22Rv1 (cell line): ENCODE measurements around the gene CDK11A.
"Not testable (repeated sequence)": the region's sequence is repeated elsewhere in the genome, so short reads cannot be mapped to it uniquely, and the experiment has no call there.

Experiments used
- H3K27ac ChIP-seq: fragments of 450-650 bp; 2 replicates; pipeline ENCODE4 v1.5.1; 2017
- ZFX ChIP-seq: fragments of 450-650 bp; IDR thresholded peaks from 2 replicates; pipeline ENCODE4 v1.6.1; 2017; ENCODE audit warnings: antibody characterized with exemption, borderline replicate concordance
- TF ChIP-seq, protein P1 (sequence below): fragments of 450-650 bp; IDR thresholded peaks from 2 replicates; pipeline ENCODE4 v1.5.1; 2017; ENCODE audit warnings: mild to moderate bottlenecking

CDK11A gene

DNA sequence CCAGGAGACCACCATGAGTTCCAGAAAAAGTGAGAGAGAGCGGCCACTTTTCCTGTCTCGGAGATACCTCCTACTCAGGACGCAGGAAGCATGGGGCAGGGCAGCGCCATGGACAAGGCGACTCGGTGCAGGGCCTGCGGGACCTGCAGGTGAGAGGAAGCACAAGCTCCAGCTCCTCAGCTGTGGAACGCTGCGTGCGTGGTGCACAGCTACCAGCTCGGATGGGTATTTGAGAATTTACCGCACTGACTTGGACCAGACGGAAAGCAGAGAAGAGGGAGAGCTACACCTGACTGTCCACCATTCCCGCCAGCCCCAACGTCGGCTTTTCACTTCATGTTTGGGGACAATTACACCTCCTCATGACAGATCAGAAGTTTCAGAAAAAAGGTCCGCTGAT lies 8.2 kb upstream of the CDK11A start:
- H3K27ac ChIP-seq, result no peak overlapping the region
- no peak for TF ChIP-seq ZFX
- TF ChIP-seq, protein P1, sequence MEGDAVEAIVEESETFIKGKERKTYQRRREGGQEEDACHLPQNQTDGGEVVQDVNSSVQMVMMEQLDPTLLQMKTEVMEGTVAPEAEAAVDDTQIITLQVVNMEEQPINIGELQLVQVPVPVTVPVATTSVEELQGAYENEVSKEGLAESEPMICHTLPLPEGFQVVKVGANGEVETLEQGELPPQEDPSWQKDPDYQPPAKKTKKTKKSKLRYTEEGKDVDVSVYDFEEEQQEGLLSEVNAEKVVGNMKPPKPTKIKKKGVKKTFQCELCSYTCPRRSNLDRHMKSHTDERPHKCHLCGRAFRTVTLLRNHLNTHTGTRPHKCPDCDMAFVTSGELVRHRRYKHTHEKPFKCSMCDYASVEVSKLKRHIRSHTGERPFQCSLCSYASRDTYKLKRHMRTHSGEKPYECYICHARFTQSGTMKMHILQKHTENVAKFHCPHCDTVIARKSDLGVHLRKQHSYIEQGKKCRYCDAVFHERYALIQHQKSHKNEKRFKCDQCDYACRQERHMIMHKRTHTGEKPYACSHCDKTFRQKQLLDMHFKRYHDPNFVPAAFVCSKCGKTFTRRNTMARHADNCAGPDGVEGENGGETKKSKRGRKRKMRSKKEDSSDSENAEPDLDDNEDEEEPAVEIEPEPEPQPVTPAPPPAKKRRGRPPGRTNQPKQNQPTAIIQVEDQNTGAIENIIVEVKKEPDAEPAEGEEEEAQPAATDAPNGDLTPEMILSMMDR, result no peak

DNA sequence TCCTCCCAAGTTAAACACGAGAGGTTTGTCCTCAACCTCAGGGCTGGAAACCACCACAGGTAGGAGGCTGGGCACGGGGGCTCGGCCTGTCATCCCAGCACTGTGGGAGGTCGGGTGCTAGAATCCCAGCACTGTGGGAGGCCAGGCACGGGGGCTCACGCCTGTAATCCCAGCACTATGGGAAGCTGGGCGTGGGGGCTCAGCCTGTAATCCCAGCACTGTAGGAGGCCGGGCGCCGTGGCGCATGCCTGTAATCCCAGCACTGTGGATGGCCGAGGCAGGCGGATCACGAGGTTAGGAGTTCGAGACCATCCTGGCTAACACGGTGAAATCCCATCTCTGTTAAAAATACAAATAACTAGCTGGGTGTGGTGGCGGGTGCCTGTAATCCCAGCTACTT lies 6.7 kb upstream of the CDK11A start:
- no peak overlapping the region for H3K27ac ChIP-seq
- no peak for TF ChIP-seq ZFX
- TF ChIP-seq, protein P1, result no peak

DNA sequence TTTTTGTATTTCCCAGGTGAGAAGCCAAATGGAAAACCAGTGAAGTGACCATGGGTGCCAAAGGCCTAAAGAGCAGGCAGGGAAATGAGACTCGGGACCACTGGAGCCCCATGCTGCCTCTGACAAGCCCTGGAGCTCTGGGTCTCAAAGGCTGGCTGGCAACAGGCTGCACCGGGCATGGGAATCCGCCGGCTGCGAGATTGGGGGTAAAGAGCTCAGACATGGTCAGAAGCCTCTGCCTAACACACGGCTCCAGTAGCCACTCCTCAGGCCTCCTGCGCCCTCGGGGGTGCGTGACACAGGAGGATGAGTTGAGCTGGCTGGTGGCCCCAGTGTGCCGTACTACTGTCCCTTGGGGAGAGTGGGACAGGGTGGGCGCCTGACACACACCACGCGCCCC lies 6.1 kb upstream of the CDK11A start:
- H3K27ac ChIP-seq, result not testable (repeated sequence)

DNA sequence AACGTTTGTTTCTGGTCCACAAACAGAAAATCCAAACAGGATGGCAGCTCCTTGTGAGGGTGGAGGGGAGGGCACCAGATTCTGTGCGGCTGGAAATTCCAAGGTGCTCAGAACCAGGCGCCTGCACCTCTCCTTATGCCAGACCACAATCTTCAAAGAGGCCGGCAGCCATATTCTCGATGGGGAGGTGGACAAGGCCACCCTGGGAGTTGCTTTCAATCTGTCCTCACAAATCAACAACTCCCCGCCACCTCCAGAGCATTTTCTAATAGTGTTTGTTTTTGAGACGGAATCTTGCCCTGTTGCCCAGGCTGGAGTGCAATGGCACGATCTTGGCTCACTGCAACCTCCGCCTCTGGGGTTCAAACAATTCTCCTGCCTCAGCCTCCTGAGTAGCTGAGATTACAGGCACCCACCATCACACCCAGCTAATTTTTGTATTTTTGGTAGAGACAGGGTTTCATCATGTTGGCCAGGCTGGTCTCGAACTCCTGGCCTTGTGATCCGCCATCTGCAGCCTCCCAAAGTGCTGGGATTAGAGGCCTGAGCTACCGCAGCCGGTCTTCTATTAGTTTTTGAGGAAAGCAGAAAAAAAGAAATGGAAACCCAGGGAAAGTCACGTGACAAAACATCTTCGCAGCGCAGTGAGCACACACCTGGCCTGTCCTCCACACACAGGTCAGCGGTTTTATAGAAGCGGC lies 5.1 kb upstream of the CDK11A start:
- not testable (repeated sequence) for H3K27ac ChIP-seq

DNA sequence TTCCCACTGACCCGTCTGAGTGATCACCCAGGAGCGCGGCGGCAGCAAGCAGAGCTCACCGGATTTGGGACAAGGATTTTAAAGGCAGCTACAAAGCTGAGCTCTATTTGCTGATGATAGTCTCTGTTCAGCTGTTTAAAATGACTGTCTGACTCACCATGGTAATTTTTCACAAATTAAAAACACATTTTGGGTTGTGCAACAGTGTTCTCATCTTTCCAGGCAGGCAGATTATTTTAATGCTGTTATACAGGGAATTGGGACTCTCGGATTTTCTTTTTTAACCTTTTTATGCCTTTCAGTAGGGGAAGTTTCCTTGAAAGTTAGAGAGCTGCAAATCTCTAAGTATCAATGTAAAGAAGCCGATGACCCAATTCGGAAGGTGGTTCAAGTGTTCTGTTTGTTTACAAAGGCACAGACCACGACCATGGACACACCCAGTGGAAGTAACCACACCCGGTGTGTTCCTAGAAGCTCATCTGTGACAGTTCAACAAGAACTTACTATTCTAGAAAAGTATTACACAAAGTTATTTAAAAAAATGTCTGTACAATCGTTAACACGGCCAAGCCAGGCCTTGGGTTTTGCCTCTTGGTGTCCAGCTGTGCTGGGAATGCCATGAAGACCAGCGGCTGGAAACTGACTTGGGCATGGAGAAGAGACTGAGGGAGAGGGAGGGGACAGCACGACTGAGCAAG lies 4.3 kb upstream of the CDK11A start:
- not testable (repeated sequence) for H3K27ac ChIP-seq

DNA sequence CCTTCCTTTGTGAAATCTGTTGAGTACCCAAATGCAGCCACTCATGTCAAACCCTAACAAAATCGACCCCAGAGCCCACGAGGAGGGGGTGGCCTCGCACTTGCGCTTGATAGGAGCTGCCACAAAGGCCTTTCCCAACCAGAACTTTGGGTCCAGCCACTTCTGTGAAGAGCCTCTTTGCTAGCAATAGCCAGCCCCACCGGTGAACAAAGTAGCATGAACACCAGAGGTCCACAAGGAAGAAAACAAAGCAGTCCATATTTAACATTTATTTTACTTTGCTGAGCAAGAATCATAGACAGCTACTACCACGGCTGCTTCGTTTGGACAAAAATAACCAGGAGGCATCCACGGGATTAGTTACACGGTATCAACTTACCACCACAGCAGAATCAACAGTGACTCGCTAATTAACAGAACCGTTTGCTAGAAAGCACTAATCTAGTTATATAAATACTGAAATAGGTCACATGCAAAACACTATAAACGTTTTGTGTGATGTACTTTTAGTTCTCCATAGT lies 3.0 kb upstream of the CDK11A start:
- not testable (repeated sequence) for H3K27ac ChIP-seq

DNA sequence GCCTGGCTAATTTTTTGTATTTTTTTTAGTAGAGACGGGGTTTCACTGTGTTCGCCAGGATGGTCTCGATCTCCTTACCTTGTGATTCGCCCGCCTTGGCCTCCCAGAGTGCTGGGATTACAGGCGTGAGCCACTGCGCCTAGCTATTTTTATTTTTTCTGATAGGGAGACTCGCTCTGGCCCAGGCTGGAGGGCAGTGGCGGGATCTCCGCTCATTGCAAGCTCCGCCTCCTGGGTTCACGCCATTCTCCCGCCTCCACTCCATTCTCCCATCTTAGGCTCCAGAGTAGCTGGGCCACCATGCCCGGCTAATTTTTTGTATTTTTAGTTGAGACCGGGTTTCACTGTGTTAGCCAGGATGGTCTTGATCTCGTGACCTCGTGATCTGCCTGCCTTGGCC lies 1.9 kb upstream of the CDK11A start:
- not testable (repeated sequence) for H3K27ac ChIP-seq

DNA sequence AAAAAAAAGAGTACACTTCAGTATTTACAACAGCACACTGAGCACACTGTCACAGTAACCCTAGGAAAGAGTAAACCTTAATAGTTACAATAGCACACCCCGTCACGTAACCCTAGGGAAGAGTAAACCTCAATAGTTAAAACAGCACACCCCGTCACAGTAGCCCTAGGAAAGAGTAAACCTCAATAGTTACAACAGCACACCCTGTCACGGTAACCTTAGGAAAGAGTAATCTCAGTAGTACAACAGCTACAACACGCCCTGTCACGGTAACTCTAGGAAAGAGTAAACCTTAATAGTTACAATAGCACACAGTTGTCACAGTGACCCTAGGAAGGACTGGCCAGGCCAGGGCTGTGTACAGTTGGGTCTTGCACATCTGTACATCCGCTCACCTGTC lies 3.0 kb downstream of the CDK11A start:
- no peak for TF ChIP-seq ZFX
- TF ChIP-seq, protein P1, result no peak
- H3K27ac ChIP-seq, result no peak overlapping the region

DNA sequence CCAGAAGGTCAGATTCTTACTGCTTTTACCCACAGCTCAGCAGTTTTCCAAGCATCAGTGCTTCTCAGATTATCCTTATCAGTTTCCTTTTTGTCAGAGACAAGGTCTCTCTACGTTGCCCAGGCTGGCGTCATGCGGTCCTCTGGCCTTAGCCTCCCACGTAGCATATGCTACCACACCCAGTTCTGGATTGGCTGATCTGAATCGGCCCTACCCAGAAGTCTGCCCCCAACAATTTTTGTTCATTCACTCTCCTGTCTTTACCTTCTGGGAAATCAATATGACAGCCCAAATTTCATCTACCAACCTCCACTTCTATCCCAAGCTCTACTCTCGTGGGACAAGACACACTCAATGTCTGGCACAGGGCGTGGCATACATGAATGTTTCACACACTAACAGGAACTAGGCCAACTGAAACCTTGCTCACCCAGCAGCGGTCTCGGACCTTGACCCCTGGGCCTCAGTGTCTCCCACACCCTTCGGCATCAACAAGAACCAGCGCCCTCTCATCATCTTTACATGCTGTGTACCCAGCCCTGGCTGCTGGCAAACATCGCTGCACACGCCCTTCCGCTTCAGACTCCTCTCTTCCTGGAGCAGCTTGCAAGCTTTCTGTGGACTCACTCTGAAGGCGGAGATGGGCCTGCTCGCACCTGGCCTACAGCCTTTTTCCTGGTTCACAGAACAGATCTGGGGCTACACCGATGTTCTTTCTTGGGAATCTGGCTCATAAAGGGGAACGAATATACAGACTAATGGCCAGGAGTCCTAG lies 8.9 kb downstream of the CDK11A start:
- H3K27ac ChIP-seq, result not testable (repeated sequence)

DNA sequence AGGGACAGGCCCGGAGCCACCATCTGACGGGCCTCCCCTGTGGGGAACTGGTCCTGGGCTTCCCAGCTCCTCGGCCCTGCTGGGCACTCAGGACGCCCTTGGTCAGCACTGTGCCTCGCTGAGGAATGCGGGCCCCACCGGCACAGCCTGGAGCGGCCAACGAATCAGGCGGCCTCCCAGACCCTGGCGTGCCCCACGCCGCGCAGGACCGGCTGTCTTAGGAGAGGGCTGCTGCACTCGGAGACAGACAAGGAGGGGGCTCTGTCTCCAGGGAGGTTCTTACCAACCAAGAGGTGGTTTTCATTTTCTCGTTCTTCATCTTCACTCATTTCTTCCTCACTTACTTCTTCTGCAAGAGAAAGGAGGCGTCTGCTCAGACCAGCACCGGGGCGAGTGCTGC lies 16.3 kb downstream of the CDK11A start:
- not testable (repeated sequence) for H3K27ac ChIP-seq

DNA sequence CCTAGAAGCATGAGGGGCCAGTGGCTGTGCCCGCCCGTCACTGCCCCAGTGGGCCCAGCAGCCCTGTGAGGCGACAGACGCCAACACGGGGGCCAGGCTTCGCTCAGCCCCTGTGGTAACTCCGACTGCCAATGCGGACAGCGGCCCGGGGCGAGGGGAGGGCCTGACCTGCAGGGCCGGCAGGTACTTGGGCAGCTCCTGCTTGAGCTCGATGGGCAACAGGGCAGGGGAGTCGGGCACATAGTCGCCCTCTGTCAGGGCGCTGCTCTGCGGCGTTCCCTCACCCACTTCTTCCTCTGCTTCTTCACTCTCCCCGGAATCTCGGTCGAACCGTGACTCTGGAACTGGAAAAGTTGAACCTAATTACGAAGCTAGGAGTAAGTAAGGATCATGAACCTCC lies 16.9 kb downstream of the CDK11A start:
- not testable (repeated sequence) for H3K27ac ChIP-seq

DNA sequence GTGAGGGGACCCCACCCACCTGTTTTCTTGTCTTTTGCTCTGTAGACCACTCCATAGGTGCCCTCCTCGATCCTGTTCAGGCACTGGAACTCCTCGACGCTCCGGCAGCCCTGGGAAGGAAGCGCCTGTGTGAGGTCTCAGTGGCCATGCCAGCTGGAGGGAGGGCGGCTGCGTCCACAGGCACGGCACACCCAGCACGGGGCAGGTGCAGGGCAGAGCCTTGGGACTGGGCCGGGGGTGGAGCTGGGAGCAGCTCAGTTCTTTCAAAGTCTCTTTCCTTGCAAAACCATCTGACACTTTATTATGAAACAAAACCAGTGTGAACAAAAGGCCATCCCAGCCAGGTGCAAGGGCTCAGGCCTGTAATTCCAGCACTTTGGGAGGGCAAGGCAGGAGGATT lies 18.5 kb downstream of the CDK11A start:
- H3K27ac ChIP-seq, result not testable (repeated sequence)

DNA sequence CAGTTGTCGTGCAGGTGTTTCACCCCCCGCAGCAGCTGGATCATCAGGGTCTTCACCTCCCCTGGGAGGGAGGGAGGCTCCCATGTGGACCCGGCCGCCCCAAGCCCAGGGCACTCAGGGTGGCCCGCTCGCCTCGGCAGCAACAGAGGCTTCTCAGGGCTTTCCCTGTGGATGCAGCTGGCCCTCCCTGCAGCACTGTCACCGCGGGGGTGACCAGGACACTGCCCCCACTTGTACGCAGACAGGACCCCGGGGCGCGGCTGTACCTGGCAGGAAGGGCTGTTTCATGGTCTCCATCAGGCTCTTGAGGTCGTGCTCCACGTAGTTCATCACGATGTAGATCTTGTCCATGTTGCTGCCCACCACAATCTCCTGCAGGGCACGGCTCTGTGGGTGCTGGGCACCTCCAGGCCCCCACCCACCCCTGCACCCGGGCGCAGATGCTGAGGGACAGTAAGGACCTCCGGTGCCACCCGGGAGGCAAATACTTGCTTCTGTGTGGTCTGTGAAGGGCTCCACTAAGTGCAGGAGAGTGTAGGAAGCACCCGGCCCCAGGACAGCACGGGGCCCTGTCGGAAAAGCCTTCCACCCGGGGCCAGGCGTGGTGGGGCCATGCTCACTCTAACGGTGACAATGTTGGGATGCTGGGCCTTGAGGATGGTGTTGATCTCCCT lies 19.7 kb downstream of the CDK11A start:
- H3K27ac ChIP-seq, result not testable (repeated sequence)
